ENCODE results near the gene DCTD.

DNA sequence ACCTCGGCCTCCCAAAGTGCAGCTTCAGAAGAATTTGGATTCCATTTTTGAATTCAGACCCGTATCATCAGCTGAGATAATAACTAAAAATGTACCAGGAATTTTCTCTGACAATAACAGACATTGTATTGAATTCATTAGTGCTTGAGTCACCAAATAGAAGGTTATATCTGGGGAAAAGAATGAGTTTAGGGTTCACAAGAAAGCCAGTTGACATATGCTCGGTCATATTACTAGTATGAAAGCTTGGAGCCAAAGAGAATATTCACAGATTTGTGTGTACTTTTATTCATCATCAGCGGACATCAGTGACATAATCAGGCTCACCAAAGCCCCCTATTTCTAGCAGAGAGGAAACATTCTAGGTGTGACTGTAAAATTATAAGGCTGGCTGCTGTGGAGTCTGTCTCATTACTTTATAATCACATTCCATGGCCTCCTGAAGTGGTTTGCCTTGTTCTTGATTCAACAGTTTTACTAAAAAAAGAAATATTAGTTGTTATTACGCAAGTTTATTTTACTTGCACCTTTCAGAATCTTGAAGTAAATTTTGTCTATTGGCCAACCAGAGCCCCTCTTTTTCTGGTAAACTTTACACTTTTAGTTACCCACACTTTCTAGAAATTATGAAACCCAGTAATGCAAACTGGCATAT lies 14.6 kb upstream of the DCTD start:
- TF ChIP-seq CTCF (conservative IDR thresholded peaks at IDR 0.05; ENCODE audit: low read length) (no peak), EZH2phosphoT487 (IDR thresholded peaks at IDR 0.05; ENCODE audit: borderline replicate concordance) (no peak)

All from Loucy (cell line).